GM12874 (cell line): ENCODE measurements around the gene CLEC2A.

Source experiments
- TF ChIP-seq, protein P1 (sequence below): IDR thresholded peaks from 2 replicates; pipeline ENCODE4 v1.5.1; 2011; ENCODE audit warnings: low read depth, mild to moderate bottlenecking, control low read depth, low read length, moderate library complexity; ENCODE audit not compliant: insufficient read depth

Gene CLEC2A

DNA sequence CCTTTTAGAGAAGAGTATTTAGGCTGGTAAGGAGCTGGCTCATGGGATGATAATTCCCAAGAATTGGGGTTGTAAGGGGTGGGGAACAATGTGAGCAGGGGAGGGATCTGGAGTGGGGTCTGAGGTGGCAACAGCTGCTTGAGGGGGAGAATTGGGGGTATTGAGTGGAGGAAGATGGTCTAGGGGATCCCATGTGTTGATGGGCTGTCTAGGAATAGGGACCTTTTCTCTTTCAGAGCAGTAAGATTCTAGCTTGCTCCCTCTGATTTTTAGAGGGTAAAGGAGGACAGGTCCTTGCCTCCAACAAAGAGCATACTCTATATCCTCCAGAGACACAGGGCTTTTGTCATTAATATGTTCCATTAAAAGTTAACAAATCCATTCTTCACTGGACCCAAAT lies 22.4 kb downstream of the CLEC2A start:
- TF ChIP-seq, protein P1, sequence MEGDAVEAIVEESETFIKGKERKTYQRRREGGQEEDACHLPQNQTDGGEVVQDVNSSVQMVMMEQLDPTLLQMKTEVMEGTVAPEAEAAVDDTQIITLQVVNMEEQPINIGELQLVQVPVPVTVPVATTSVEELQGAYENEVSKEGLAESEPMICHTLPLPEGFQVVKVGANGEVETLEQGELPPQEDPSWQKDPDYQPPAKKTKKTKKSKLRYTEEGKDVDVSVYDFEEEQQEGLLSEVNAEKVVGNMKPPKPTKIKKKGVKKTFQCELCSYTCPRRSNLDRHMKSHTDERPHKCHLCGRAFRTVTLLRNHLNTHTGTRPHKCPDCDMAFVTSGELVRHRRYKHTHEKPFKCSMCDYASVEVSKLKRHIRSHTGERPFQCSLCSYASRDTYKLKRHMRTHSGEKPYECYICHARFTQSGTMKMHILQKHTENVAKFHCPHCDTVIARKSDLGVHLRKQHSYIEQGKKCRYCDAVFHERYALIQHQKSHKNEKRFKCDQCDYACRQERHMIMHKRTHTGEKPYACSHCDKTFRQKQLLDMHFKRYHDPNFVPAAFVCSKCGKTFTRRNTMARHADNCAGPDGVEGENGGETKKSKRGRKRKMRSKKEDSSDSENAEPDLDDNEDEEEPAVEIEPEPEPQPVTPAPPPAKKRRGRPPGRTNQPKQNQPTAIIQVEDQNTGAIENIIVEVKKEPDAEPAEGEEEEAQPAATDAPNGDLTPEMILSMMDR = no peak

DNA sequence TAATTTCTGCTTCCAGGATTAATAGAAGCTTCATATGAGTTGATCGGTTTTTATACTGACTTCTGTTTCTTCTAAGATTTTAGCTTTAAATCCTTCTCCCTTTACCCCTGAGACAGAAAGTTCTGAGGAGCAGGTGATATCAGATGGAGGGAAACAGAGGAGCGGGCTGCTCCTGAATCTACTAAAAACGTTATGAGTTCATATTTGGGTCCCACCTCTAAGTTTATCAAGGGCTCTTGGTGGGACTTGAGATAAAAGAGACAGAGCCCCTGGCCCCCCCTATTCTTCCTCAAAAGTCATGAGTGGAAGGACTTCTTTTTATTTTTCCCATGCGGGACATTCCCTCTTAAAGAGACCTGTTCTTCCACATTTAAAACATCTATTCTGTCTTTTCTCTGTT lies 23.8 kb downstream of the CLEC2A start:
- TF ChIP-seq, protein P1 = no peak

DNA sequence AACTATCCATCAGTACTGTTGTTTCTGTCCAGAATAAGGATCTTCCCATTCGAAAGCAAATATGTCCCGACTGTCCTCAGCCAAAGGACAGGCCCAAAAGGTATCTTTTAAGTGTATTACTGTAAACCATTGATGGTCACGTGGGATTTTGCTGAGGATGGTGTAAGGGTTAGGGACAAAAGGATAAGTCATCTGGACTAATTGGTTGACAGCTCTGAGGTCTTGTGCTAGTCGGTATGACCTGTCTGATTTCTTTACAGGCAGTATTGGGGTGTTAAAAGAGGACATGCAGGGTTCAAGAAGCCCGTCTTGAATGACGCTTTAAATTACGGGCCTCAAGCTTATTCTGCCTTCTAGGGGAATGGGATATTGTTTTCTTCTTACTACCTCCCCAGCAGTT lies 24.4 kb downstream of the CLEC2A start:
- TF ChIP-seq, protein P1 = no peak

- TF ChIP-seq, protein P1 = no peak
Observed at GRCh38 chr12:9906873-9907272, 25.3 kb downstream of the CLEC2A start.

DNA sequence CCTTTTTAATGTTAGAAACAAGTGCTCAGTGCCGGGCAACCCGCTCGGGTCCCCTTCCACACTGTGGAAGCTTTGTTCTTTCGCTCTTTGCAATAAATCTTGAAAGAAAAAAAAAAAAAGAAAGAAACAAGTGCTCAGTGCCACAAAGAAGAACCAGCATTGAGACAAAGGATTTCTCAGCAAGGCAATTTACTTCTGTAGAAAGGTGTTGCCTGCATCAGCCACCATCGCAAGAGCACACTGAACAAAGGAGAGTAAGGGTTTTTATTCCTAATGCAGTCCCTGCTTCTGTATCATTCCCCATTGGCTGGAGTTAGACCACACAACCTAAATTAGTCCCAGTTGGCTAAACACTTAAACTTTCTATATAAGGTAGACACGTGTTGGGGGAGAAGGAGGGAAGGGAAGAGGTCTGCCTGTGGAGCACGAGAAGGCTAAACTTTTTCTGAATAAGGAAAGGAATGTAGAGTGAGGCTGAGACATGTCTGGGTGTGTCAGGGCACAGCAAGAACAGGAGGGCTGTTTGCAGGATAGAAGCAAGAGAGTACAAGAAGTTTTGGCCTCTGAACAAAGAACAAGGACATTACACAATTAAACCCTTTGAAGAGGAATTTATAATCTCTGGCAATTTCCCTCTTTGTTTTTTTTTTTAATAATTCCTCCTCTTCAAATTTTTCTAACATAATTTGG lies 29.5 kb downstream of the CLEC2A start:
- TF ChIP-seq, protein P1 = no peak

DNA sequence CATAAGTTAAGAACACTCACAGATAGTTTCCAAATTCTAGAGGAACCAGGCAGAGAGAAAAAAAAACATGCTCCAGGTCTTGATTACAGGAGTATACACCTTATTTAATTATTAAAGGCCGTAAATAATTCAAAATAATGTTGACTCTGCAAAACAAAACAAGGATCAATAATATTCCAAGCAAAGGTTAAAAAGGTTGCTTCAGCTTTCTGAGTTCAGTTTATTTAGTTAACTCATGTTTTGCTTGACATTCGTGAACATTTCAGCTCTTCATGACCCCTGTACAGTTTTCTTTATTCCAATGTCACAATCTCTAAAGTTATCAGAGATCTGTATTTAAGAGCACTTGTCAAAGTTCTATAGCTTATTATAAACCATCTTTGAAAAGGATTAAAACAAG lies 31.2 kb downstream of the CLEC2A start:
- TF ChIP-seq, protein P1 = no peak

- TF ChIP-seq, protein P1 = no peak
Observed at GRCh38 chr12:9899209-9899608, 33.0 kb downstream of the CLEC2A start.
